Measurements from ENCODE around the gene SKOR2.
"Not testable (repeated sequence)": the region's sequence is repeated elsewhere in the genome, so short reads cannot be mapped to it uniquely, and the experiment has no call there.

SKOR2 gene

GRCh38 chr18:47191961-47192360, 59.5 kb downstream of the SKOR2 start:
- DNase-seq (ENCODE audit: low read depth, low spot score), result no peak

- DNase-seq (ENCODE audit: low read depth, low spot score), result no peak
Observed at GRCh38 chr18:47187721-47188120, 63.7 kb downstream of the SKOR2 start.

GRCh38 chr18:47184419-47185050, 66.9 kb downstream of the SKOR2 start:
- DNase-seq (ENCODE audit: low read depth, low spot score), result no peak

- DNase-seq (ENCODE audit: low read depth, low spot score), result not testable (repeated sequence)
Observed at GRCh38 chr18:47182156-47182555, 69.3 kb downstream of the SKOR2 start.

- no peak for DNase-seq (ENCODE audit: low read depth, low spot score)
Observed at GRCh38 chr18:47180765-47181164, 70.7 kb downstream of the SKOR2 start.

GRCh38 chr18:47179520-47179919, 71.9 kb downstream of the SKOR2 start:
- no peak for DNase-seq (ENCODE audit: low read depth, low spot score)

GRCh38 chr18:47175898-47176575, 75.4 kb downstream of the SKOR2 start, which contains the start of gene IER3IP1:
IER3IP1 (minus strand) TSS chr18:47176364; CDS start chr18:47176277, 87 bp downstream.
- peak; percentile 72 for DNase-seq (ENCODE audit: low read depth, low spot score)

GRCh38 chr18:47175283-47175897, 76.1 kb downstream of the SKOR2 start:
- DNase-seq (ENCODE audit: low read depth, low spot score), result no peak

- DNase-seq (ENCODE audit: low read depth, low spot score), result no peak
Observed at GRCh38 chr18:47174545-47175116, 76.8 kb downstream of the SKOR2 start.

- DNase-seq (ENCODE audit: low read depth, low spot score), result no peak
Observed at GRCh38 chr18:47172476-47172875, 79.0 kb downstream of the SKOR2 start.

GRCh38 chr18:47168913-47169312, 82.5 kb downstream of the SKOR2 start:
- no peak for DNase-seq (ENCODE audit: low read depth, low spot score)

- no peak for DNase-seq (ENCODE audit: low read depth, low spot score)
Observed at GRCh38 chr18:47168509-47168908, 83.0 kb downstream of the SKOR2 start.

GRCh38 chr18:47166294-47166693, 85.2 kb downstream of the SKOR2 start:
- DNase-seq (ENCODE audit: low read depth, low spot score), result no peak

- no peak for DNase-seq (ENCODE audit: low read depth, low spot score)
Observed at GRCh38 chr18:47163241-47163640, 88.2 kb downstream of the SKOR2 start.

- no peak for DNase-seq (ENCODE audit: low read depth, low spot score)
Observed at GRCh38 chr18:47160256-47160655, 91.2 kb downstream of the SKOR2 start.

- not testable (repeated sequence) for DNase-seq (ENCODE audit: low read depth, low spot score)
Observed at GRCh38 chr18:47158404-47158803, 93.1 kb downstream of the SKOR2 start.

Data from activated naive CD8-positive, alpha-beta T cell treated with anti-CD3 and anti-CD28 coated beads, Interleukin-2, amount 50 U/mL, for 16 hours (primary cell).